HG02938 (cell line): Measurements from ENCODE around the gene ADRA2C.

Experiments used
- ATAC-seq: cut with Tn5 transposase; IDR thresholded peaks from one replicate; pipeline ENCODE4 v1.9.1; 2021; ENCODE audit warnings: mild to moderate bottlenecking, moderate library complexity; ENCODE audit not compliant: unreplicated experiment

Gene ADRA2C

DNA sequence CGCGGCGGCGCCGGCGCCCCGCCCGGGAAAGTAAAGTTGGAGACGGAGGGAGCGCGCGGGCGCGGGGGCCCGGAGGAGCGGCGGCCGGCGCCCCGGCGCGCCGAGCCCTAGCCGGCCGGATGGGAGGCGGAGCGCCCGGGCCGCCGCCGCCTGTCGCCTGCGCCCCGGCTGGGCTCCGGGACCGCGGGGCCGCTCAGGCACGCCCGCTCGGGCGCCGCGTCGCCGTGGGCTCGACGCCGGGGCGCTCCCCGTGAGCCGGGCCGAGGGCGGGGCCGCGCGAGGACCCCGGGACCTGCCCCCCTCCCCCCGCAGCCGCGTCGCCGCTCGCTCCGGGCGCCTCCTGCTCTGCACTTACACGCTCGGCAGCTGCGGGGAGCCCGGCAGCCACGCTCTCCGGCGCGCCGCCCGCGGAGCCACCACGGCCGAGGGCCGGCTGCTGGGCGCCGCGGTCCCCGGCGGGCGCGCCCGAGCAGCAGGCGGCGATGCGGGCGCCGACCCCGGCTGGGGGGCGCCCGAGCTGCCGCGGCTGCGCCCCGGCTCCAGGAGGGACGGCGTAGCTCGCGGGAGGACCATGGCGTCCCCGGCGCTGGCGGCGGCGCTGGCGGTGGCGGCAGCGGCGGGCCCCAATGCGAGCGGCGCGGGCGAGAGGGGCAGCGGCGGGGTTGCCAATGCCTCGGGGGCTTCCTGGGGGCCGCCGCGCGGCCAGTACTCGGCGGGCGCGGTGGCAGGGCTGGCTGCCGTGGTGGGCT is at the start of gene ADRA2C:
Gene ADRA2C, plus strand, starts transcription at position 350 of the 749 bp plus-strand sequence. Its CDS starts 222 bp downstream, at position 572.
- no peak for ATAC-seq

DNA sequence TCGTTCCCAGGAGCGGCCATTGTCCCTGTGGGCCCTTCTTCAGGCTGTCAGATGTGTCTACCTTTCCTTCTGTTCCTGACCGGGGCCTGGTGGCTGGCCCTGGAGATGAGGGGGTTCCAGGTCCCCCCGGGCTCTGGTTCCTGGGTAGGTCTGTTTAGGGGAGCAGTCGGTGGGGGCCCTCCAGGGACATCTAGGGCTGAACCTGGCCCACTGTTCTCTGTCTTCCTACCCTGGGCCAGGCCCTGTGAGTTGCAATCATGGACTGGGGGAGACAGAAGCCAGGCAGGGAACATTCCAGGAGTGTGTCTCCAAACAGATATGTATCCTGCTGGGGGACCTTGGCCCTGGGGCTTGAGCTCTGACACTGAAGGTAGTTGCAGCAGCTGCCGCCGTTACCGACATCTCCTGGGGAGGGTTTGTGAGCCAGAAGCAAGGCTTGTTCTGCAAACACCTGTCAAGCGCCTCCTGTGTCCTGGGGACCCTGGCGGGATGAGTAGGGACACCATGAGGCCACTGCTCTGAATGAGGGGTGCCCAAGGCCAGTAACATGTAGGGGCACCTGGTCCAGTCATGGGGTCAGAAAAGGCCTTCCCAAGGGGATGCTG is 49.5 kb upstream of the ADRA2C start:
- ATAC-seq = no peak

DNA sequence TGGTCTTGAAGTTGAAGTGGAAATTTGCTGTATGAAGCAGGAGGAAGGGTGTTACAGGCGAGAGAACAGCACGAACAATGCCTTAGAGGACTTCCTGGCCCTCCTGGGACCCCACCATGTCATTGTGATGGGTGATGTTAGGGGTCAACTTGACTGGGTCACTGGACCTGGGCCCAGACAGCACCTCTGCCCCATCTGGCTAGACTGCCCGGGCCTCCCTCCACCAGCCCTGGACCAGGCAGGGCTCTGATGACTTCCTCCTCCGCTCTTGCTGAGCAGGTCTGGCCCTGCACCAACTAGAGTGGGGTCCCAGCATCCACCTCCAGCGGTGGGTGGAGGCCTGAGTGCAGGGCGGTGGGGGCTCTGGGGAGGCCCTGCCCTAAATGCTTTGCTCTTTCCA is 48.9 kb upstream of the ADRA2C start:
- no peak for ATAC-seq

DNA sequence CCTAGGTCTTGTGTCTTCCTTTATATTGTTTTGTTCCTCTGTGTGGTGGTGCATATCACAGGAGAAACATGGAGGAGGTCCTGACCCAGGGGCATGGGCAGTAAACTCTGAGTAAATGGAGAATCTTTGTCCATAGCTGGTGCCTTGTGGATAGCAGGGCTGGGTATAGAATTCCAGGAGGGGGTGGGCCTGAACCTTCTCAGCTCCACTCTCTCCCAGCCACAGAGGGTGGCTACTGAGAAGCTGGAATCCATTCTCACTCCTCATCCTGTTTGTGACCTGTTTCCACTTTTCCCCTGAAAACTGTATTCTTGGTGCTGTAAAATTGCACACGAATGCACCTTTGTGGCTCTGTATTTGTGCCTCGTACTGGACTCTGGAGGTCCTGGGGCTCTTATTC is 47.7 kb upstream of the ADRA2C start:
- no peak for ATAC-seq

DNA sequence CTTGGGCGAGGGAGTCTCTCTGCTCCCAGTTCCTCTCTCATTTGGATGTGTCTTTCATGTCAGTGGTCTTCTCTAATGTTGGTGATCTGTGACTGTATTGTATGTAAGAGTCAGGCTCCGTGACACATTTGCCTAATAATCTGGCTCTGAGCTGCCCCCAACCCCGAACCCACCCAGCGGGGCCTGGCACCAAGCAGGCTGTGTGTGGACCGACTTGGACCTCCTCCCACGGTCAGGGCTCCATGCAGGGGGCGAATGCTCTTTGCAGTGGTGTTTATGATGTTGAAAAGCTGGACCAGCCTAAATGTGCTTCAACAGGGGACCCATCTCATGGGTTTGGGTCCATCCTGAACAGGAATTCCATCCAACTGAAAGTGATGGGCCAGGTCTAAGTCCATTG is 47.0 kb upstream of the ADRA2C start:
- no peak for ATAC-seq

DNA sequence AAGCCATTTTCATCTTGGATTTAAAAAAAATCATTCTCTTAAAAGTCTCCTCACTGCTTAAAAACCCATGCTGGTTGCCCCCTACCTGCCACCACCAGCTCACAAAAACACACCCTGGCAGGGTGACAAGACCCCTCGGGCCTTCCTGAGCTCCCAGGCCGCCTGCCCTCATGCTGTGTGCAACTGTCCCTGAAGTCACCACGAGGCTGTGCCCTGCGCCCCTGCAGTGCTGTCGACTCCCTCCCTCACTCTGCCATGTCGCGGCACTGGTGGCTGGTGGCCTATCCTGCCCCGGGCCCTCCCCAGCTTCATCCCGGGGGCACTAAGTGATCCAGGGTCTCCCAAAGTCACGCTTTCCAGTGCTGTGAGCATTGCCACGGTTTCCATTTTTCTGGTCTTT is 46.3 kb upstream of the ADRA2C start:
- ATAC-seq = no peak

DNA sequence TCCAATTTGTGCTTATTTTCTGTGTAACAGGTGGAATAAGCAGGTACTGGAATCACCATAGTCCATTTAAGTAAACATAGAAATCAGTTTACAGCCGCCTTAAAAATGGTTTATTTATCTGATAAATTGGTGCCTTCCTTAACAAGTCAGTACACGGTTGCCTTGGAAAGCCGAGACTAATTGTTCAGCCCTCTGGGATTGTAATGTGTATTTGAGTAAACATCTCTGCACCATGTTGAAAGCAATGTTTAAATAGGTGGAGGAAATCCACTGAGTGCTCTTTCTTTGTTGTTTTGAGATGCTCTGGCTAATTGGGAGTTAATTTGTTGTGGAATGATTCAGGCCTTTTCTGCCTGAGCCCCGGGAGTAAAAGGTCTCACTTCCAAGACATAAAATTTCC is 45.7 kb upstream of the ADRA2C start:
- no peak for ATAC-seq

DNA sequence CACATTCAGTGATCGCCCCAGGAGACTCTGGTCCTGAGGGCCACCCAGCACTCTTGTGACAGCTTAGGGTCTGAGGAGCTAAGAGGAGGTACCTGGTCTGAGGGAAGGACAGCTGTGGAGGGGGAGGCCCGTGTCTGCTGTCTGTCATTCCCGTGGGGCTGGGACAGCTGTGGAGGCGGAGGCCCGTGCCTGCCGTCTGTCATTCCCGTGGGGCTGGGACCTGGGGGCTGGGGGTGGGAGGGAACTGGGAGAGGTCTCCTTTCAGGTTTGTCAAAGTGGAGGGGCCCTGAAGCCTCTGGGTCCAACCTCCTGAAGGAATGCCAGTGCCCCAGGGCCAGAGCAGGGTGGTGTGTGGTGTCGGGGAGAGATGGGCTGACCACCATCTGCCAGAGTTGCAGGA is 45.0 kb upstream of the ADRA2C start:
- ATAC-seq = no peak

DNA sequence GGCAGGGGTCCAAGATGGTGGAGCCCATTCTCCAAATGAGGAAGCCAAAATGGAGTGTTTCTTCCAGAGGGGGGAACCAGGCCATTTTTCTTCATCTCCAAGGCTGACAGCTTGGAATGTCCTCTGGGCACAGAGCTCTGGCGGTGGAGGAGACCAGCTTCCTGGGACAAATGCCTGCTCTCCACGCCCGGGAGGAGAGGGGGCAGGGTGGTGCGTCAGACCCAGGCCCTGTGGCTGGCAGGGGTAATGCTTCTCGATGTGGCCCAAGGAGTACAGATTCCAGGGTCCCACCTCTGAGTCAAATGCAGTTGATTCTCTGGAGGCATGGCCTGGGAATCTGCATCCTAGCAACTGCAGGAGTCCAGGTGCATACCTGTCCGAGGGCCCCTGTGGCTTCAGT is 44.6 kb upstream of the ADRA2C start:
- no peak for ATAC-seq

DNA sequence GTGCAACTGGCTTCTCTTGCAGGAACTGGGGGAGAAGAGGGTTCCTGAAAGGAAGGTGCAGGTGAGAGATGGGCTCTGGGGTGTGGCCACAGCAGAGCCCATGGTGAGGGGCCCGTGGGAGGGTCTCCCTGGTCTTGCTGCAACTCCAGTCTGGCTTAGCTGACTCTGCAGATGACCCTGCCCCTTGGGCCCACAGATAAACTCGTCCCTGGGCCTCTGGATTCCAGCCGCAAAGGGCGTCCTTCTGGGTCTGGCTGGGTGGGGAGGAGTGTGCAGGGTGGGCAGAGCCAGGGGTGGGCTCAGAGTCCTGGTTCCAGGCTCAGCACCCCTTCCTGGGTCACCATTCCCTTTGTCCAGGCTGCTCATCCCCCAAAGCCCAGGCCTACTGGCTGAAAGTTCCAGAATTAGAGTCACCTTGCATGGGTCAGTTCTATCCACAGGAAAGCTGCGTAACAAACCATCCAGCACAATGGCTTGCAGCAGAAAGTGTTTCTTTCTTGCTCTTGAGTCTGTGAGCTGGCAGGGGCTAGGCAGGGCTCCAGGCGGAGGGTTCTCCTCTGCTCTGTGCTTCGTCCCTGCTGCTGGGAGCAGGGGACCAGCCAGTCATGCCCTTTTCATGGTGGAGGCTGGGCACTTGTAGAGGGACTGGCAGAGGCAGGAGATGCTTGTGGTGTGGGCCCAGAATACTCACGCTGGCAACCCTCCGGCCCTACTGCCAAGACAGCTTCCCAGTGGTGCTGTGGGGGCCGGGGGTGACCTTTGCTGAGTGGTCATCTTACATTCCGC is 43.5 kb upstream of the ADRA2C start:
- ATAC-seq = no peak

DNA sequence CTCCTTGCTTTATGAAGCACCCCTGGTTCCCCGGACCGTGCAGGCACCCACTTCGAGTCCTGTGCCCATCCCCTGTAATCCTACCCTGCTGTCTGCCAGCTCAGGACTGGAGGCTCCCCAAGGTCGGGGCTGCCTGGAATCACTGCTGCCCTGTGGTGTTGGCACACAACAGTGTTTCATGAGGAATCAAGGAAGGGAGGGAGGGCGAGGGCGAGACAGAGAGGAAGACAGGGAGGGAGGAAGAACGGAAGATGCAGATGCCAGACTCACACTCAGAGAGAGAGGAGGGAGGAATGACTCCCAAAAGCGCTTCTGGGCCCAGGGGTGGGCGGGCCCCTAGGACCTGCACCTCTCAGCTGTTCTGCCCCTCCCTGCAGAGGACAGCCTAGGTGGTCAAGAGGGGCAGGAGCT is 42.9 kb upstream of the ADRA2C start:
- ATAC-seq = no peak

DNA sequence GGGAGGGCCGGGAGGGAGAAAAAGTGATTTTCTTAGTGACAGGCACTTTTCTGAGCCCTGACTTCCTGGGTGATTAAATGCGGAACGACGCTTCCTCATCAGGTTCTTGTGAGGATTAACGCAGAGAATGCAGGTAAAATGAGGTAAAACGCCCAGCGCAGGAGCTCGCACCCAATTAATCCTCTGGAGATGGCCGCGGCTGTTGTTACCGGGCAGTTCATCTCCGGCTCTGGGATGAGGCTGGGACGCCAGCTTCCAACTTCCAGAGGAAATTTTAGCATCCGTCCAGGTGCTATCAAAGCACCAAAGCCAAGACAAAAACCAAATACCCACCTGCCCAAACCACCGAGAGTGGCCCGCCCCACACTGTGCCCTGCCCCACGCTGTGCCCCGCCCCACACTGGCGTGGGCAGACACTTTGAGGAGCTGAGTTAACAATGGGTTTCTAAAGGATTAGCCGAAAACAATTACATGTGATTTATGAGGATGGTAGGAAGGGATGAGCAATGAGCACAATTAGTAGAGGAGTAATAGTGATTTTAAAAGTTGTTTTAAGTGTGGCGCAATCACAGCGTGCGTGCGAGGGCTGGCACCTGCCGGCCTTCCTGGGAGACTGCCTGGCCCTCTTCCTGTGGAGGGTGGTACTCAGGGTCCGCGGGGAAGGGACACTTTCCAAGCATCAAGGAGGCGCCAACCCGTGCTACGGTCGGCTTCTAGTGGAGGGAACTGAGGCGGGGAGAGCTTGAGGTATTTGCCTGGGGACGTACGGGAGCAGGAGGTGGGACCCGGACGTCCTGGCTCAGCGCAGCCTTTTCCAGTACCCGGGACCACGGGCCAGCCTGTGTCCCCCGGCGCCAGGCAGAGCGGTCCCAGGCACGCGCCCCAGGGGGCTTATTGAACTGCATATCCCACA is 41.6 kb upstream of the ADRA2C start:
- ATAC-seq = no peak

DNA sequence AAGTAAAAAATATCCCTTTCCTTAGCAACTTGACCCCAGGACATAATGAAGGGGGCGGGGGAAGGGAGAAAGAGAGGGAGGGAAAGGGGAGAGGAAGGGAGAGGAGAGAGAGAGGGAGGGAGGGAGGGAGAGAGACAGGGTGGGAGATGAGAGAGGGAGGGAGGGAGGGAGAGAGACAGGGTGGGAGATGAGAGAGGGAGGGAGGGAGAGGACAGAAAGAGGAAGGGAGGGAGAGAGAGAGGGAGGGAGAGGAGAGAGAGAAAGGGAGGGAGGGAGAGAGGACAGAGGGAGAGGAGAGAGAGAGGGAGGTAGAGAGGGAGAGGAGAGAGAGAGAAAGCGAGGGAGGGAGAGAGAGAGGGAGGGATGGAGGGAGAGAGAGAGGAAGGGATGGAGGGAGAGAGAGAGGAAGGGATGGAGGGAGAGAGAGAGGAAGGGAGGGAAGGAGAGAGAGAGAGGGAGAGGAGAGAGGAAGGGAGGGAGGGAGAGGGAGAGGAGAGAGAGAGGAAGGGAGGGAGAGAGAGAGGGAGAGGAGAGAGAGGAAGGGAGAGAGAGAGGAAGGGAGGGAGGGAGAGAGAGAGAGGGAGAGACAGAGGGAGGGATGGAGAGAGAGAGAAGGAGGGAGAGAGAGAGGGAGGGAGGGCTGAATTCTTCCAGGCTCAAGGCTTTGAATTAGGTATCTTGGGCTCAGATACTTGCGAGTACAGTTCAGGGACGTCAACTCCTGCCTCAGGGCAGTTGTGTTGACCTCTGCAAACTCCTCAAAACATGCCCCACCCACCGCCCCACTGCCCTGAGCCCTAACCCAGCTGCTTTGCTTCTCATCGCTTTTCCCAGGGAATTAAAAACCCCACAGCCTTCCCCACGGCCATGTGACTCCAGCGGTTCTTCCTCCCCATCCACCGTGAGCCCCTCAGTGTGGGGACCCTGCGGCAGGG is 40.0 kb upstream of the ADRA2C start:
- ATAC-seq = no peak

DNA sequence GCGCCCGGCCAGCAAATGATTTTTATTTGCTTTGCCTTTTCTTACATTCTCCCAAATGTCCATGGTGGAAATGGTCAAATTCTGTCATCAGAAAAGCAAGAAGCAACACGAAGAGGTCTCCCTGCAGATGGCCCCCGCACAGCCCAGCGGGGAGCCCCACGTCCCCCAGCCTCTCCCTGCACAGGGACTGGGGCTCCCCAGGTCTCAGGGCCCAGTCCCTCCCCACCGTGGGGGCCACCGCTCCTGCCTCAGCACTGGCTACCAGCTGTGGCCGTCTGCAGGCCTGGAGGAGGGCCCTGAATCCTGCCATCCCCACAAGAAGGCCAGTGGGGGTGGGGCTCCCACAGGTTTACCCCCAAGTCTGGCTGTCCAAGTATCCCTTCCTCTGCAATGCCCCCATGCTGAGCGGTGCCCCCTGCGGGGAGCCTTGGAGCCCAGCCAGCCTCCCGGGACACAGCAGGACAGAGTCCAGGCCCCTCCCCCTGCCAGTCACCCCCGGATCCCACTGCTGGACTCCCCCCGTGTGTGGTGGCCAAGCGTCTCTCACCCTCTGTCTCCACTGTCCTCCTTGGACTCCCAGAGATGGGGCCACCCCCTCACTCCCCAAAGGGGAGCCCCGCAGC is 38.2 kb upstream of the ADRA2C start:
- no peak for ATAC-seq

DNA sequence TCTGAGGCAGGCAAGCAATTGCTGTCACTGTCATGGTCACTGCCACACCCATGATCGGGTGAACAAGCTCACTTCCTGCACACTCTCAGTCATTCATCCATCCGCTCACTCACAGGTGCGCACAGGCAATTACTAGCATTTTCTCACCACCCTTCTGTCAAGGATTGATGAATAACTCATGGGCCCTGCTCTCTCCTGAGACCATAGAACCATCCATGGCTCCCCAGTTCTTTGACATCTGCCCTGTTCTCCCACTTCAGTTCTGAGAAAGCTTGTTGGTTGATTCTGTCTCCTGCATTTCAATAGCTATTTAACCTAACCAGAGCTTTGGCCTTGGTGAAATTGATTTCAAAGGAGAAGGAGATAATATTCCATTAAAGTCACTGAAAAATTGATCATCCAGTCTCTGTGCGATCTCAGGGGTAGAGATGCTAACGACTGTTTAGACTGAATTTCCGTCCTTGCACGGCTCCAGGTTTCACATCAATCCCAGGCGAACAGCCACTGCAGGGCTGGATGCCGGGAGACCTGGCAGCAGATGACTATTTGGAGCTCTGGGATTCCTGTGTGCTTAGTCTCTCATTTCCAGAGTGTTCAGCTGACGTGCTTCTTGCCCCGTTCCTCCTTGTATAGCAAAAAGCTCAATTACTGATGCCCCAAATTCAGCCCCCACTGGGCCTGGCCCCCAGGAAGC is 36.9 kb upstream of the ADRA2C start:
- no peak for ATAC-seq

DNA sequence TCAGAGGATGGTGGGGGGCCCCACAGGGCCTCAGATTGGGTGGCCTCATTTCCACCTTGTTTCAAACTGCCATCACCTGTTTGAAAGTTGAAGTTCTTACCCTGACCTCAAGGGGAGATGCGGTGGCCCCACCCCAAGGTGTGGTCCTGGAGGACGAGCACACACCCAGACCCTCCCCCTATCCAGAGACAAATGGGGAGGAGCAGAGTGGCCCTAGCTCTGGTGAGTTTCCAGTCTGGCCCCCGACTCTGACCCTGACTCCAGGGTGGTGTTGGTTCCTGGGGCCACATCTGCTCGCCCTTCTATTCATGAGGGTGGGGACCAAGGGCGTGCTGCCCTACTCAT is 36.3 kb upstream of the ADRA2C start:
- ATAC-seq = no peak

DNA sequence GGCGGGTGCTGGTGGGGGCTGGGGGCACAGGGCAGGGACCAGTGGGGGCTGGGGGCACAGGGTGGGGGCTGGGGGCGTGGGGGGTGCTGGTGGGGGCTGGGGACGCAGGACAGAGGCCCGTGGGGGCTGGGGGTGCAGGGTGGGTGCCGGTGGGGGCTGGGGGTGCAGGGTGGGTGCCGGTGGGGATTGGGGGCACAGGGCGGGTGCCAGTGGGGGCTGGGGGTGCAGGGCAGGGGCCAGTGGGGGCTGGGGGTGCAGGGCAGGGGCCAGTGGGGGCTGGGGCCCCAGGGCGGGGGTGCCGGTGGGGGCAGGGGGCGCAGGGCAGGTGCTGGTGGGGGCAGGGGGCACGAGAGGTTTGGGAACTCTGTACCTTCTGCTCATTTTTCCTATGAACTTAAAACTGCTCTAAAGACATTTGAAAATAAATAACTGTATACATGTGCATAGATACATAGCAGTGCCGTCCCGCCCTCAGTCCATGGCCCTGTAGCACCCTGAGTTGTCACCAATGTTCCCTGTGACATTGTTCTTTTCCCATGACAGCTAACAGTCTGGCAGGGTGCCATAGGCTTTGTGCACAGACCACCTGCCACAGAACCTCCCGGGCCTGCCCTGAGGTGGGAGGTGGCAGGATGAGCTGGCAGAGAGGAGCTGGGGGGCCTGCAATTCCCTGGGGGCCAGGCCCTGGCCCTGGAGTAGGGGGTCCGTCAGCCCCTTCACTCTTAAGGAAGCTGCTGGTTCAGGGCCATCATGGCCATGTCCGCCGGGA is 35.6 kb upstream of the ADRA2C start:
- ATAC-seq = no peak
